ENCODE measurements around the gene LRRC56. TPM values are rescaled to one million over a fixed set of nuclear protein-coding genes. Genes with fewer than 3 reads are reported as not detected.

LRRC56 gene
- total RNA-seq, 1 donor from 2014 or later: 1.8 TPM

DNA sequence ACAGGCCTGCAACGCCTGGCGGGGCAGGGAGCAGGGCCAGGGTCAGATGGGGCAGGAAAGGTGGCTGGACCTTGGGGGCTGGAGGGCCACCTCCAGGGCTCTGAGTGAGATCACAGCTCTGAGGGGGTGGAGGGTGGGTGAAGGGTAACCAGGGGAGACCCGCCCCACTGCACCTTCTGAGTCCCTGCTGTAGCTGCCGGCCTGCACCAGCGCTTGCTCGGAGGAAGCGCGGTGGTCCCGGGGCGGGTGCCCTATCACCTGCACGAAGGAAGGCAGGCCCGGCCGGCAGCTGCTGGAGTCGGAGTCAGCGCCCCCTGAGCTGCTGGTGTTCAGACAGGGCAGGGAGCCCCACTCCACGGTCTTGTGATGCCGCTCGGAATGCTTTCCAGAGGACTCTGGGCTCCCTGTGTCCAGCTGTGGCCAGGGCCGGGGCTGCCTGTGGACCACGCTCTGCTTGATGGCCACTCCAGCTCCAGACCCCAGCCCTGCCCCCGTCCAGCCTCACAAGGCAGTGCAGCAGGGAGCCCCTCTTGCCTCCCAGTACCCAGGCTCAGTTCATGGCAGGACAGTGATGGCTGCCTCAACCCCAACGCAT lies 19.4 kb downstream of the LRRC56 start:
- peaks cover 10% of the 10 kb centered on the region for H3K27me3 Mint-ChIP-seq (ENCODE audit: insufficient read depth)
- peak overlapping the region; percentile 11 for H3K4me3 Mint-ChIP-seq
- intact Hi-C loops (cut with micrococcal nuclease): no loop called here
- H3K4me1 Mint-ChIP-seq (ENCODE audit: low read depth): peaks cover 6% of the 10 kb centered on the region
- peaks cover 2% of the 10 kb centered on the region for H3K36me3 Mint-ChIP-seq (ENCODE audit: low read depth)
- H3K9me3 Mint-ChIP-seq: no peaks in the 10 kb centered on the region
- DNase-seq (ENCODE audit: low spot score): no peak
- no peak overlapping the region for H3K27ac Mint-ChIP-seq

DNA sequence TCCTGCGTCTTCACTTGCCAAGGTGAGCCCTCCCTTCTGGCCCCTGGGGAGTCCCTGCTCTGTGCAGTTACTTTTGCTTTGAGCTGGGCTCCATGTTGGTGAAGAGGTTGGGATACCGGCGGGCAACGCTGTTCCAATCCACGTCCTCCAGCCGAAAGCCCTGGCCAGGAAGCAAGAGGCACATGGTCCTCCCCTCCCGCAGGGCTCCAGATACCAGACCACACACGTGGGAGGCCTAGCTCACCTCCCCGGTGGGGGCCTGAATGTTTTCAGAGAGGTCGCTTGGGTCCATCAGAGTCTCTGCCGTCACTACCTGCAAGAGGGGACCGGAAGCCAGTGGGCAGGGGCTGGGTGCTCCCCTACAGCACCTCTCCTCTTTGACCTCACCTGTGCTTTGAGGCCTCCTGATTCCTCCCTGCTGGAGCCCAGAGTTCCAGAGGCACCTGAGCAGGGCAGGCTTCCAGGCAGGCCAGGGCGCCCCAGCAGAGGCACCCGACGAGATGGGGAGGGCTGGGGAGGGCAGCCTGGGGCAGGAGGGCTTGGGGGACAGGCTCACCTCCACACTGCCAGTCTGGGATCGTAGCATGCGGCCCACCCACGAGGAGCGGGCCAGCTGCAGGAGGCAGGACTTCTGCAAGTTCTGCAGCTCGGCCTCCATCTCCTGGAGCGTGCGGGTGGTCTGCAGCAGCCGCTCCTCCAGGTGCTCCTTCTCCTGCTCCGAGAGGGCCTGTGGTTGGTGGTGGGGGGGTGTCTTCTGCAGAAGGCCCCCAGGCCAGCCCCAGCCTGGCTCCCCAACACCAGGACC lies 20.2 kb downstream of the LRRC56 start:
- H3K36me3 Mint-ChIP-seq (ENCODE audit: low read depth): peaks cover 2% of the 10 kb centered on the region
- H3K4me3 Mint-ChIP-seq: peak overlapping the region; percentile 37
- no peak for DNase-seq (ENCODE audit: low spot score)
- H3K4me1 Mint-ChIP-seq (ENCODE audit: low read depth): peaks cover 6% of the 10 kb centered on the region
- H3K9me3 Mint-ChIP-seq: no peaks in the 10 kb centered on the region
- H3K27me3 Mint-ChIP-seq (ENCODE audit: insufficient read depth): peaks cover 10% of the 10 kb centered on the region
- no peak overlapping the region for H3K27ac Mint-ChIP-seq
- intact Hi-C loops (cut with micrococcal nuclease): no loop called here

DNA sequence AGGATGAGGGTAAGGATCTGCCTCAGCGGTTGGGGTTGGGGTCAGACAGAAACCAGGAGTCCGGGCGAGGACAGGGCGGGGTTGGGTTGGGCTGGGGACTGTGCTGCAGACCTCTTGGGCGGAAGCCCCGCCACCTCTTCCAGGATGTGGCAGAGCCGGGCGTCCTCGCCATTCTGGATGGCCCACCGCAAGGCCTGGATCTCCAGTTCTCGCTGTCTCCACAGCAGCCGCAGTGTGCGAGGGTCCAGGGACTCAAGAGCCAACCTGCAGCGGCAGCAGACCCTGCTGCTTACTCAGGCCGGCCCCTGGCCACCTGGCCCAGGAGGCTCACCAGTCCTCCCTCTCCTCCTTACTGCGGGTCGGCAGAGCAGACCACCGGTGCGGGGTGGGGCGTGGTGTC lies 21.2 kb downstream of the LRRC56 start:
- no peak overlapping the region for H3K4me3 Mint-ChIP-seq
- H3K9me3 Mint-ChIP-seq: no peaks in the 10 kb centered on the region
- peaks cover 7% of the 10 kb centered on the region for H3K4me1 Mint-ChIP-seq (ENCODE audit: low read depth)
- no peak for DNase-seq (ENCODE audit: low spot score)
- intact Hi-C loops (cut with micrococcal nuclease): no loop called here
- peaks cover 2% of the 10 kb centered on the region for H3K36me3 Mint-ChIP-seq (ENCODE audit: low read depth)
- H3K27ac Mint-ChIP-seq: no peak overlapping the region
- H3K27me3 Mint-ChIP-seq (ENCODE audit: insufficient read depth): peaks cover 10% of the 10 kb centered on the region

DNA sequence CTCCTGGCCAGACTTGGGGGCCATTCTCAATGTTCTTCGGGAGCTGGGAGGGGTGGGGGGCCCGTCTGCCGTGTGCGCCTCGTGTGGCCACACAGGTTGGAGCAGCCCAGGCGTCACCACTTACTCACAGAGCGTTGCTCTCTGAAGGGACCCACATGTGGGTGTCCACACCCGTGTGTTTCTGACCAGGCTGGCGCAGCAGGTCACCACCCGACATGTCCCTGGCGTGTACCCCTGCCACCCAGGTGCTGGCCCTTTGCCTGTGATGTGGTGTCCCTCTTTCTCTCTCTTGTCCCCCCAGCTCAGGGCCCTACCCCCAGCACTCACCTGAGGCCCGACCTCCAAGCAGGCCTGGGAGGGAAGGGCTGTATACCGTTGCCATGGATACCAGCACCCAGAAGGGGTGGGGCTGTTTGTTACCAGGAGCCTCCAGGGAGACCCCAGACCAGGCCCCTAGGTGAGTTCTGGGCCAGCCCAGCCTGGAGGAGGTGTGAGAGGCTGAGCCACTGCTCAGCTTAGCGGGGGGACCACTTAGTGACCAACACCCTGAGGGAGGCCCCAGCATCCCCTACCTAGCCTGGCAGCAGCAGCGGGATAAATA lies 21.8 kb downstream of the LRRC56 start:
- intact Hi-C loops (cut with micrococcal nuclease): no loop called here
- Mint-ChIP-seq H3K4me1 (ENCODE audit: low read depth) (peaks cover 11% of the 10 kb centered on the region), H3K9me3 (no peaks in the 10 kb centered on the region), H3K4me3 (no peak overlapping the region), H3K27ac (no peak overlapping the region), H3K36me3 (ENCODE audit: low read depth) (peaks cover 4% of the 10 kb centered on the region), H3K27me3 (ENCODE audit: insufficient read depth) (peaks cover 10% of the 10 kb centered on the region)
- no peak for DNase-seq (ENCODE audit: low spot score)

DNA sequence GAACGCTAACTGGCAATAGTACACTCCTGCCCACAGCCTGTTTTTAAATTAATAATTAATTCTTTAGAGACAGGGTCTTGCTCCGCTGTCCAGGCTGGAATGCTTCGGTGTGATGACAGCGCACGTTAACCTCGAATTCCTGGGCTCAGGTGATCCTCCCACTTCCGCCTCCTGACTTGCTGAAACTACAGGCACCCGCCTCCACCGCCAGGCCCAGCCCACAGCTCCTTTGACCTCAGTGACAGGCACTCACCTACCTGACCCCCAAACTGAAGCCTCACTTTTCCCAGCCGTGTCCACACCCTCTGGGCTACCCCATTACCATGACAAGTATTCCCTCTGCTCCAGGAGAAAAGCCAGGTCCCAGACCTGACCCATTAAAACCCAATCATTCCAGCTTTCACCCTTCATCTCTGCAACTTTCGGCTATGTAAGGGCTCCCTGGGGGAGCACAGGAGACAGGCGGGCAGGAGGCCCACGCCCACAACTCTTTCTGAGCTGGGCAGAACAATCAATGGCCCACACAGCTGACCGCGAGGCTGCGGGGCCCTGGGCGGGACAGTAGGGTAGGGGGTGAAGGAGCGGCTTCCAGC lies 22.5 kb downstream of the LRRC56 start:
- intact Hi-C loops (cut with micrococcal nuclease): loop anchor here (1.0 to 2.0 kb wide), 5 partner anchors 8 to 167 kb away; partner anchors contain the start of genes IRF7 and LRRC56

DNA sequence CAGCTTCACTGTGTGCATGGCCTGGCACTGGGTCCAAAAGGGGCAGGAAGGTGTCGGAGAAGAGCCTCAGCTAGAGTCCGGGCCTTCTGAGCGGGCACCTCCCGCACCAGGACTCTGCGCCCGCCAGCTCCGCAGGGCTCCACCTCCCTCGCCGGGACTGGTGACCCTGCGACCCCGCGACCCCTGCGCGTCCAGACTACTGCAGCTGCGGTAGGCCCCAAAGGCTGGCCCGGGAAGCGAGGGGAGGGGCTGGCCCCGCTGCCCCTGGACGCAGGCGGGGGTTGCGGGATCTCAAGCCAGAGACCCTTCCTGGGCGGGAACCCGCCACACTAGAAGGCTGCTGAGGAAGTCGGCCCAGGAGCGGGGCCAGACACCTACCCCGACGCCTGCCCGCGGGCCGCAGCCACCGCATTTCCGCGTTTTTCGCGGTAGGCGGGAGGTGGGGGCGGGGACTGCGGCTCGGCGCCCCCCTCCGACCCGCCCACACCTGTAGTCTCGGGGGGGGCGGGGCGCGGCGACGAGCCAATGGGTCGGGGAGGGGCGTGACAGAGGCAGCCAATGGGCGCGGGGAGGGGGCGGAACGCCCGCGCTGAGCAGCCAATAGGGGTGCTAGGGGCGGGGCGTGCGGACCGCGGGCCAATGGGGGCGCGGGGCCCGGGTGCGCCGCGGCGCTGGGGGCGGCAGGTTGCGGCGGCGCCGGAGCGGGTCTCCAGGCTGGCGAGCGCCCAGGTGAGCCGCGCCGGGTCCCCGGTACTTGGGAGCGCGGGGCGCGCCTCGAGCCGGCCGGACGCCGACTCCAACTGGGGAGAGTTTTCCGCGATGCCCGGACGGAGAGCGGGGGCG lies 23.2 kb downstream of the LRRC56 start, which contains the start of the genes LMNTD2 and RASSF7:
TSS of gene LMNTD2 (minus strand) at position 434 of the 843 bp plus-strand sequence. CDS start at position 412, 22 bp downstream.
TSS of gene RASSF7 (plus strand) at position 666 of the 843 bp plus-strand sequence. CDS start 799 bp downstream, outside the sequence.
- Mint-ChIP-seq H3K27ac (peak within 1 kb of the TSS; percentile 71), H3K36me3 (ENCODE audit: low read depth) (peaks cover 9% of the 10 kb centered on the region)

More for the DNA sequence above, 22.5 kb downstream of the LRRC56 start:
- H3K36me3 Mint-ChIP-seq (ENCODE audit: low read depth): peaks cover 9% of the 10 kb centered on the region
- H3K9me3 Mint-ChIP-seq: no peaks in the 10 kb centered on the region
- peak overlapping the region; percentile 18 for H3K27ac Mint-ChIP-seq
- no peak for DNase-seq (ENCODE audit: low spot score)
- peaks cover 11% of the 10 kb centered on the region for H3K4me1 Mint-ChIP-seq (ENCODE audit: low read depth)
- peak overlapping the region; percentile 48 for H3K4me3 Mint-ChIP-seq
- peaks cover 10% of the 10 kb centered on the region for H3K27me3 Mint-ChIP-seq (ENCODE audit: insufficient read depth)

DNA sequence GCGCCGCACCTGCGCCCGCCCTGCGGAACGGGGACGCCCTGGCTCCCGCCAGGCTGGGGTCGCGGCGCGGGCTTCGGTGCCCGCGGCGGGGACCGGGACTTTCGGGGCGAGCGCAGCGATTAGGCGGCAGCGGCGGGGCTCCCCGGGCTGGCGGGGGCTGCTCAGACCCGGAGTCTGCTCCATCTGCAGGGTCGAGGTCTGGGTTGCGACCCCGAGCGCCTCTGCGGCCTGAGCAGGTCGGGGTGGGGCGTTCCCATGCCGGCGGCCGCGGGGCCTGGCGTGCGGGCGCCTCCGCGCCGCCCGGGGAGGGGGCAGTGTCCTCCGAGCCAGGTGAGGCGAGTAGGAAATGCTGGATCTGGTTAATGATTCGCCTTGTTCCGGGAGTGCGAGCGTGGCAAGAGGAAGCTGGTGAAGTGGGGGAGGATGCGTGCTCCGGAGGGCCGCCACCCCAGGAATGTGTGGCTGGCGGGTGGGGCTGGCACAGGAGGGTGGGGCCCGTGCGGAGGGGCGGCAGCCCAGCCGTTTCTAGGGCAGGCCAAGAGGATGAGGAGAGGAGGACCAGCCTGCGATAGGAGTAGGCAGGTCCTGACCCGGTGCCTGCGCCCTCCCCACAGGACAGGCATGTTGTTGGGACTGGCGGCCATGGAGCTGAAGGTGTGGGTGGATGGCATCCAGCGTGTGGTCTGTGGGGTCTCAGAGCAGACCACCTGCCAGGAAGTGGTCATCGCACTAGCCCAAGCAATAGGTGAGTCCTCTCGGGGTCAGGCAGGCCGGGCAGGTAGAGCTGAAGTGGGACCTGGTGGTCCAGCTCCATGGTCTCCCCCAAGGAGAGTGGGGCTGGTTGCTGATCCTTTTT lies 24.0 kb downstream of the LRRC56 start:
- H3K27ac Mint-ChIP-seq: peak overlapping the region; percentile 71
- DNase-seq (ENCODE audit: low spot score): no peak
- peak overlapping the region; percentile 95 for H3K4me3 Mint-ChIP-seq
- peaks cover 9% of the 10 kb centered on the region for H3K36me3 Mint-ChIP-seq (ENCODE audit: low read depth)
- intact Hi-C loops (cut with micrococcal nuclease): loop anchor here (2.0 kb wide), 1 partner anchor 165 kb away; no protein-coding TSS in a partner anchor
- H3K4me1 Mint-ChIP-seq (ENCODE audit: low read depth): peaks cover 11% of the 10 kb centered on the region
- H3K27me3 Mint-ChIP-seq (ENCODE audit: insufficient read depth): peaks cover 8% of the 10 kb centered on the region
- no peaks in the 10 kb centered on the region for H3K9me3 Mint-ChIP-seq

More for the DNA sequence above, 23.2 kb downstream of the LRRC56 start, which contains the start of the genes LMNTD2 and RASSF7:
- peak within 1 kb of the TSS; percentile 95 for H3K4me3 Mint-ChIP-seq
- intact Hi-C loops (cut with micrococcal nuclease): loop anchor here (1.0 to 2.0 kb wide), 5 partner anchors 8 to 166 kb away; partner anchors contain the start of genes IRF7 and LRRC56
- peaks cover 10% of the 10 kb centered on the region for H3K27me3 Mint-ChIP-seq (ENCODE audit: insufficient read depth)
- DNase-seq (ENCODE audit: low spot score): peak; percentile 94
- H3K4me1 Mint-ChIP-seq (ENCODE audit: low read depth): peaks cover 11% of the 10 kb centered on the region
- H3K9me3 Mint-ChIP-seq: no peaks in the 10 kb centered on the region

DNA sequence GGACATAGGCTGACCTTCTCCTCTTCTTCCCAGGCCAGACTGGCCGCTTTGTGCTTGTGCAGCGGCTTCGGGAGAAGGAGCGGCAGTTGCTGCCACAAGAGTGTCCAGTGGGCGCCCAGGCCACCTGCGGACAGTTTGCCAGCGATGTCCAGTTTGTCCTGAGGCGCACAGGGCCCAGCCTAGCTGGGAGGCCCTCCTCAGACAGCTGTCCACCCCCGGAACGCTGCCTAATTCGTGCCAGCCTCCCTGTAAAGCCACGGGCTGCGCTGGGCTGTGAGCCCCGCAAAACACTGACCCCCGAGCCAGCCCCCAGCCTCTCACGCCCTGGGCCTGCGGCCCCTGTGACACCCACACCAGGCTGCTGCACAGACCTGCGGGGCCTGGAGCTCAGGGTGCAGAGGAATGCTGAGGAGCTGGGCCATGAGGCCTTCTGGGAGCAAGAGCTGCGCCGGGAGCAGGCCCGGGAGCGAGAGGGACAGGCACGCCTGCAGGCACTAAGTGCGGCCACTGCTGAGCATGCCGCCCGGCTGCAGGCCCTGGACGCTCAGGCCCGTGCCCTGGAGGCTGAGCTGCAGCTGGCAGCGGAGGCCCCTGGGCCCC lies 24.8 kb downstream of the LRRC56 start:
- no peak for DNase-seq (ENCODE audit: low spot score)
- Mint-ChIP-seq H3K9me3 (no peaks in the 10 kb centered on the region), H3K27ac (no peak overlapping the region), H3K27me3 (ENCODE audit: insufficient read depth) (peaks cover 5% of the 10 kb centered on the region), H3K4me3 (peak overlapping the region; percentile 95), H3K4me1 (ENCODE audit: low read depth) (peaks cover 16% of the 10 kb centered on the region), H3K36me3 (ENCODE audit: low read depth) (peaks cover 9% of the 10 kb centered on the region)
- intact Hi-C loops (cut with micrococcal nuclease): no loop called here

DNA sequence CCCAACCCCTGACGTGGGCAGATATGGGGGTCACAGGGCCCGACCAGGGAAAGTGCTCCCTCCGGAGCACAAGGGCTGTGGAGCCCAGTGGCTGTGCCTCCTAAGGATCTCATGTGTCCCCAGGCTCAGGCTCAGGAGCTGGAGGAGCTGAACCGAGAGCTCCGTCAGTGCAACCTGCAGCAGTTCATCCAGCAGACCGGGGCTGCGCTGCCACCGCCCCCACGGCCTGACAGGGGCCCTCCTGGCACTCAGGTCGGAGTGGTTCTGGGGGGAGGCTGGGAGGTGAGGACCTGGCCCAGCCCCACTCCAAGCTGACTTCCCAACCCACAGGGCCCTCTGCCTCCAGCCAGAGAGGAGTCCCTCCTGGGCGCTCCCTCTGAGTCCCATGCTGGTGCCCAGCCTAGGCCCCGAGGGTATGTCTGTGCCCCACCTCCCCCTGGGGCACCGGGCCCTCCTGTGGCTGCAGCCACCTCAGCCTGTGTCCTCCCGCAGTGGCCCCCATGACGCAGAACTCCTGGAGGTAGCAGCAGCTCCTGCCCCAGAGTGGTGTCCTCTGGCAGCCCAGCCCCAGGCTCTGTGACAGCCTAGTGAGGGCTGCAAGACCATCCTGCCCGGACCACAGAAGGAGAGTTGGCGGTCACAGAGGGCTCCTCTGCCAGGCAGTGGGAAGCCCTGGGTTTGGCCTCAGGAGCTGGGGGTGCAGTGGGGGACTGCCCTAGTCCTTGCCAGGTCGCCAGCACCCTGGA lies 25.9 kb downstream of the LRRC56 start:
- Mint-ChIP-seq H3K4me1 (ENCODE audit: low read depth) (peaks cover 22% of the 10 kb centered on the region), H3K27me3 (ENCODE audit: insufficient read depth) (no peaks in the 10 kb centered on the region), H3K27ac (peak overlapping the region; percentile 40), H3K4me3 (no peak overlapping the region), H3K9me3 (no peaks in the 10 kb centered on the region), H3K36me3 (ENCODE audit: low read depth) (peaks cover 9% of the 10 kb centered on the region)
- DNase-seq (ENCODE audit: low spot score): no peak
- intact Hi-C loops (cut with micrococcal nuclease): no loop called here

DNA sequence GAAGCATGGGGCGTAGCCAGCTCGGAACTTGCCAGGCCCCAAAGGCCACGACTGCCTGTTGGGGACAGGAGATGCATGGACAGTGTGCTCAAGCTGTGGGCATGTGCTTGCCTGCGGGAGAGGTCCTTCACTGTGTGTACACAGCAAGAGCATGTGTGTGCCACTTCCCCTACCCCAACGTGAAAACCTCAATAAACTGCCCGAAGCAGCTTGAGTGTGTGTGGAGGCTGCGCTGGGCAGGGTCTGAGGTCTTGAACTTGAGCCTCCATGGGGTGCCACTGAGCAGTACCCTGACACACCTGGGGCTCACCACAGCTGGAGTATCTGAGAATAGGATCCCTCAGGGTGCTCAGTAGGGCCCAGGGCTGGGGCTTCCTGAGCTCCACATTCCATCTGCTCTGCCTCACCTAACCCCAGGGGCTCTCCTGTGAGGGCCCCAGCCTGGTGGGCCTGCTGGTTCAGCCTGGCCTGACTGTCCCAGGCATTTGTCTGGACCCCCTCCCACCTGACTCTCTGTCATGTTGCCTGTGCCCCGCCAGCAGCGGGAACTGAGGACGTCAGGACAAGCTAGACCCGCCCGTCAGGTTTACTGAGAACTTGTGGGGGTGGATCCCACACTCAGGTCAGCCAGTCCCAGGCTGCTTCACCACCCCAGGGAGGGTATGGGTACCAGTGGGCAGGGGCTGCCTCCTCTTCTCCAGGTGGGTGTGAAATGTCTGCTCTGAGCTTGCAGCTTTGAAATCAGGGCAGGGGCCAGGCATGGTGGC lies 26.7 kb downstream of the LRRC56 start:
- peak overlapping the region; percentile 40 for H3K27ac Mint-ChIP-seq
- H3K4me3 Mint-ChIP-seq: no peak overlapping the region
- H3K36me3 Mint-ChIP-seq (ENCODE audit: low read depth): peaks cover 9% of the 10 kb centered on the region
- no peak for DNase-seq (ENCODE audit: low spot score)
- no peaks in the 10 kb centered on the region for H3K9me3 Mint-ChIP-seq
- intact Hi-C loops (cut with micrococcal nuclease): no loop called here
- H3K4me1 Mint-ChIP-seq (ENCODE audit: low read depth): peaks cover 22% of the 10 kb centered on the region
- no peaks in the 10 kb centered on the region for H3K27me3 Mint-ChIP-seq (ENCODE audit: insufficient read depth)
